GM18502 (cell line): ENCODE measurements around the gene P2RX1.

Experiments used
- ATAC-seq: cut with Tn5 transposase; IDR thresholded peaks from one replicate; pipeline ENCODE4 v1.9.1; 2021; ENCODE audit warnings: mild to moderate bottlenecking; ENCODE audit not compliant: unreplicated experiment, poor library complexity

Gene P2RX1

GRCh38 chr17:3926860-3927627, 10.8 kb upstream of the P2RX1 start:
- ATAC-seq = no peak

DNA sequence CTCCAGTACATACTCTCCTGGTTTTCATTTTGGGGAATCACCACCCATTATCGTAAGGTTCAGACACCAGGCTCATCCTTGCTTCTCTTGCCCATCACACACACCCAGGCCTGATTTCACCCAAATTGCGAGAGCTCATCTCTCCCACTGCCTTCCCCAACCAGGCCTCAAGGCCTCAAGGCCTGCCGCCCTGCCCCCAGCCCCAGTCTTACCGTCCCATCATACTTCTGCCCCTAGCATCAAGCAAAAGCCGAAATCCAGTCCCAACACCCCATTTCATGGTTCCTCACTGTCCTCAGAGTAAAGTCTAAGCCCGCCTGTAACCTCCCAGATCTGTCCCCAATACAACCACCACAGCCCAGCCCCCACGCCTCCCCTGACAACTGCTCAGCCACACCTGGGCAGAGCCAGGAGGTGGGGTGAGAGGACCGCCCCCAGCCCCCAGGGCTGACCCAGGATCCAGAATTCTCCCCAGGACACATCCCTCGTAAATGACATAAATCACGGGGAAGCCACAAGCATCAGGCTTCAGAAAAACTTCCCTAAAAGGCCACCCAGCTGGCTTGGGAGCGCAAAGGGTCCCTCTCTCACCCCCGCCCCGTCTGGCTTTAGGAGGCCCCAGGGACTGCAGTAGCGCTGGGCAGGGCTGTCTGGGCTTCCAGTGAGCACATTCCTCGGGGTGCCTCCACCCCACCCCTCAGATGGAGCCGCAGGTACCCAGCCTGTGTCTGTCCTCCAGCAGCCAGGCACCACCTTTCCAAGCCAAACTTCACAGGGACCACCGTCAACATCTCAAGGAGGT, 9.6 kb upstream of the P2RX1 start:
- no peak for ATAC-seq

DNA sequence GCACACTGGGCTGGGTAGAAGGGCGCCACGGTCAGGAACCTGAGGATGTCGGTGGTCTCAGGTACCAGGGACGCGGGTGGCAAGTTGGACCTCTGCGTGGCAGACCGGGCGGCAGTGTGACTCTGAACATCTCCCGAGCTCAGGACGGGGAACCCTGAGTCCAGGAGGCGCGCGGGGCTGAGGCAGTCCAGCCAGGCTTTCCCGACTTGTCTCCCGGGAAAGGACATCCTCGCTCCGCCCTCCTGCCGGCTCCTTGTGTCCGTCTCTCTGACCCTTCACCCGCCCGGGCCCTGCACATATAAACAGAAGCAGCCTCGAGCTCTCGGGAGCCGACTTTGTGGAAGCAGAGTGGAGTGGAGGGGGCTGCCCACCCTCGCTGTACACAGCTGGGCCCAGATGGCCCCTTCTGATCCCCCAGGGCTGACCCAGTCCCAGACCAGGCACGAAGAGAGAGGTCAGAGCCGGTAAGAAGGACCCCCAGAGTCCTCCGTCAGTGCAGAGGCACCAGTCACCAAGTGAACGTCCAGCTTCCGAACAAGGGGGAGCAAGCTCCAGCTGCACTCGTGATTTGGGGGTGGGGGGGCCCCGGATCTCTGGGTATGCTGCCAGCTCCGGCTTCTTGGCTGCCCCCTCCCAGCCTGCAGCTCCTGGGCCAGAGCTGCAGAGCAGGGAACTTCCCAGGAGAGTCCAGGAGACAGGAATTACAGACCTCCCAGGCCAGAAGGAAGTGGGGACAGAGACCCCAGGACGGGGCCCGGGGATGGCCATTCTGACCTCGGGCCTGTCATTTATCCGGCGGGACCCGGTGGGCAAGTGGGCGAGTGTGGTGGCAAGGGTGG, 8.5 kb upstream of the P2RX1 start:
- no peak for ATAC-seq

DNA sequence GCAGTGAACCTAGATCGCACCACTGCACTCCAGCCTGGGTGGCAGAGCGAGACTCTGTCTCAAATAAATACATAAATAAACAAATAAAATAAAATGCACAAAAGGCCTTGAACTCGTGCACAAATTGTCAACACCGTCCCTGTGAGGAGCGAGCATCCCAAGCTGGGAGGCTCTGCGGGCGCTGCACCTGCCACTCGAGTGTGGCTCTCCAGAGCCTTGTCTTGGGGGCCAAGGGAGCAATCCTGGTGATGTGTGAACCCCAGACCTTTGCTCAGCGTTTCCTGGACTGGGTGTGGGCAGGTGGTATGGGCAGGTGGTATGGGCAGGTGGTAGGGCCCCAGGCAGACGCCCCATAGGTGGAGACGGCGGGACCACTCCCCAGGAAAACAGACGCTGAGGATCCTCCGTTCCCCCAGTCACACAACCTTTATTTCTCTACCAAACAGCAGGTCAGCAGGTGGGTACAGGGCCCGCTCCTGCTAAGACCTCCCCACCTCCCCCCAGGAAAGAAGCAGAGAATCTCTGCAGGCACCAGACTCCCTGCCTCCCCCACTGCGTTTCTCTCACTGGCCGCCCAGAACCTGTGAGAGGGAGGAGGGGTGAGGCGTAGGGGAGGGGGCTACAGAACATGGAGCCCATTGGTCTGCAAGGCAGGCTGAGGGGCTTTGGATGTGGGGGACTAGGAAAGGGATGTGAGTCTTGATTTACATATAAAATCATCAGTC, 7.4 kb upstream of the P2RX1 start:
- no peak for ATAC-seq

DNA sequence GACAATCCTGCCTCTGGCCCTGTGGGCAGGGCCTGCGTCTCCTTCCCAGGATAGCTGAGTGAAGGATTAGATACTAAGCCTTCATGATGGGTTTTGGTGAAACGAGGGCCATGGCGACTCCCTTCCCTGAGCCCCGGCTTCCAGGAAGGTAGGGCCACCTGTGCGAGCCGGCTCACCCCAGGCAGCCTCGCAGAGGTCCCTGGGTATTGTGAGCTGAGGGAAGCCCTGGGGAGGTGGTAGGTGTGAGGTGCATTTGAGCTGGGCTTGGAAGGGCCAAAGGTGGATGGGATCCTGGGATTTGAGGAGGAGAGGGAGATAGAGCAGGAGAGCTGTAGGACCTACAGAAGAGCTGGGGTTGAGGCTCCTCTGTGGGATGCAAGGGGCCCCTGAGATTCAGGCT, 6.5 kb upstream of the P2RX1 start:
- ATAC-seq = no peak

DNA sequence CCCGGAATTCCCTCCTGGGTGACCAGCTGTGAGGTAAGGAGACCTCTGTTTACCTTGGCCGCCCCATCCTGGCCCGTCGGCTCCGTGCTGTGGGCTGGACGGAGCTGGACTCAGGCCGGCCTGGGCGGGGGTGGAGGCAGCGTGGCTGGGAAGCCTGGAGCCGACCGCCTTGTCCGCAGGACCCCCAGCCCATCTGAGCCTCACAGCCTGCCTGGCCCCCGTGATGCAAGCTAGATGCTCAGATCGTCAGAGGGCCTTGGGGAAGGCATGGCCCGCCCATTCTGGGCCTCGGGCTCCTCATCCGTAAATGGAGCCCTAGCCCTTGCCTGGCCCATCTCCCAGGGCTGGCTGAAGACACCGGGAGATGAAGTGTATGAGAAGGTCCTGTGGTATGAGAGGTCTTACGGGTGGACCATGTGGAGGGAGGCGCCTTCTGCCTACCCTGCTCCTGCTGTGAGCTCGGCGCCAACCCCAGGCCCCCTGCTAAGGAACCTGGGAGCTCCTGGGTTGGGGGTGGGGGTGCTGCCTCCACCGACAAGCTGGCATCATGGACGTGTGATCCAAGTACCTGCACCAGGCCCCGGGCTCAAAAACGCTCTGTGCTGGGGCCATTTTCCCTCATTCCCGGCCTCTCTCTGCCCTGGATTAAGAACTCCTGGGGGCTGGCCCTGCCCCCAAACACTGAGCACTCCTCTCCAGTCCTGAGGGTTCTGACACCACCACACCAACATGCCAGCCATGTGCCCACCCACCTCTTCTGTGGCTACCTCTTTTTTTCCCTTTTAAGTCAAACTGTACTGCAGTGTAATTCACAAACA, 5.4 kb upstream of the P2RX1 start:
- no peak for ATAC-seq

GRCh38 chr17:3921006-3921405, 4.7 kb upstream of the P2RX1 start:
- ATAC-seq = no peak

DNA sequence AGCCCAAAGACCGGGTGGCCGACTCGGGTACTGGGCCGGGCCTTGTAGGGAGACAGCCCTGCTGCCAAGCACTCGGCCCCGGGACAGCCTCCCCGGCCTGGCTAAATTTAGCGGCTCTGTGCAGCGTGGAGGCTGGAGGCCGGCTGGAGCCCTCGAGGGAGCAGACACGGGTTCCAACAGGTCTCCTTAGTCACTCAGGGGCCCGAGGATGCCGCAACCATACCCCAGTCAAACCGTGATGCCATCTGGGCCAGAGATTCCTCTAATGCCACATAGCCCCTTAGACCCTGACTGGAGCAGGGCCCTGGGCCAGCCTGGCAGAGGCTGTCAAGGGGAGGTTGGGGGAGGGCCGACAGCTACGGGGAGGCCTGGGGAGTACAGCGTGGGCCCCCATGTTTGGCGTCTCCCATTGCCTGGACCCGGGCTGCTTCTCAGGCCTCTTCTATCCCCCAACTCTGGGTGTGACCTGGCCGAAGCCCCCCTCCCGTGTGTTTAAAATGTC, 2.9 kb upstream of the P2RX1 start:
- ATAC-seq = no peak

DNA sequence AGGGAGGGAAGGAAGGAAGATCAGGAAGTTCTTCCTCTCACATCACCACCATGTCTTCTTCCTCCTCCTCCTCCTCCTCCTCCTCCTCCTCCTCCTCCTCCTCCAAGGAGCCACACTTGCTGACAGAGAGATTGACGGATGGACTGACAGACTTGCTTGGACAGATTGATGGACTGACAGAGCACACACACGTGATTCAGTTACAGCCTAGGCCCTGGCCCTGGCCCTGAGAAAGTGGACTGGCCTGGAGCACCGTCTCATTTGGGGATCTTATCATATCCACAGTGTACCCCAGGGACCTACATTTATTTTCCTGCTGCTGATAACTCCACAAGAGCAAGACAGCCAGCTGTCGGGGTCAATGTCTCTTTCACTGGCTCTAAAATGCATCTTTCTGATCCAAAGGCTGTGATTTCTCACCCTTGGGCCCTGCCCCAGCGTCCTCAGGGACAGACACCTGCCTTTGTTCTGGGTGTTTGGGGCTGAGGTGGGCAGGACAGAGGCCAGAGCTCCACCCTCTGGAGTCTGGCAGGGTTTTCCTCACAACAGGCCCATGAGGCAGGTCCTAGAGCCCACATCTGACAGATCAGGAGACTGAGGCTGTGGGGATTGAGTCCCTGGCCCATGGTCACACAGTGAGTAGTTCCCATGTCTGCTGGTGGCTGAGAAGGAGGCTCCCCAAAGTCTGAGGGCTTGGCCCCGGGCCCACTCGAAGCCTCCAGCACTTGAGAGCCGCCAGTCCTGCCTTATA, 2.3 kb upstream of the P2RX1 start:
- no peak for ATAC-seq

GRCh38 chr17:3917391-3917931, 1.2 kb upstream of the P2RX1 start:
- no peak for ATAC-seq

GRCh38 chr17:3916825-3917224, 560 bp upstream of the P2RX1 start:
- ATAC-seq = no peak

DNA sequence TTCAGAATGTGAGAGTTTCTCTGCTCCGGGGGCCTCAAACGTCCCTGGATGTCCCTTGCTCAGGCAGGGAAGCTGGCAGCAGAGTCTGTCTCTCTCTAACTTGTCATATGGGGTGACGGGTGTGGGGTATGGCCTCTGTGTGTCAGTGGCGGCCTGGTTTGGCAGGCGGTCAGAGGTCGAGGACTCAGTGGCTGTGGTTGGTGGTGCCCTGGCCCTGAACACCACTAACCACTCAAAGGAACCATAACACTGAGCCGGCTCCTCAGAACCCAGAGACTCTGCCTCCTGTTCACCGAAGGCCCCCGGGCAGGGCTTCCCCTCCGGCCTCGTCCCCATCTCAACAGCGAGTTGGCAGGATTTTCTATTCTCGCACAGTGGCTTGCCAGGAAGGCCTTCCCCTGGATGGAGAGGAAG, 677 bp downstream of the P2RX1 start:
- ATAC-seq = no peak

DNA sequence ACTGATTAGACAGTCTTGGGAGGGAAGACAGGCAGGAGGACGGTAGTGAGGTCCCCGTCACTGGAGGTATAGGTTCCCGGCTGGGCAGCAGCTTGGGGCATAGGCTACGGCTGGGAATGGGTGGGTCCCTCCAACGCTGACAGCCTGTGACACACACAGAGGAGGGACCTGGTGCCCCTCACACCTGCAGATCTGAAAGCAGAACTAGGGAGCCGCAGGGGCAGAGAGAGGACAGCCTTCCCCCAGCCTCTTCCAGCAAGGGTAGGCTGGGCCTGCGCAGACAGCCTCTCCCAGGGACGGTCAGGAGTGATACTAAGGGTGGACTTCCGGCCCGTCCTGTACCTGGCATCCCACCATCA, 2.0 kb downstream of the P2RX1 start:
- ATAC-seq = peak; percentile 52

DNA sequence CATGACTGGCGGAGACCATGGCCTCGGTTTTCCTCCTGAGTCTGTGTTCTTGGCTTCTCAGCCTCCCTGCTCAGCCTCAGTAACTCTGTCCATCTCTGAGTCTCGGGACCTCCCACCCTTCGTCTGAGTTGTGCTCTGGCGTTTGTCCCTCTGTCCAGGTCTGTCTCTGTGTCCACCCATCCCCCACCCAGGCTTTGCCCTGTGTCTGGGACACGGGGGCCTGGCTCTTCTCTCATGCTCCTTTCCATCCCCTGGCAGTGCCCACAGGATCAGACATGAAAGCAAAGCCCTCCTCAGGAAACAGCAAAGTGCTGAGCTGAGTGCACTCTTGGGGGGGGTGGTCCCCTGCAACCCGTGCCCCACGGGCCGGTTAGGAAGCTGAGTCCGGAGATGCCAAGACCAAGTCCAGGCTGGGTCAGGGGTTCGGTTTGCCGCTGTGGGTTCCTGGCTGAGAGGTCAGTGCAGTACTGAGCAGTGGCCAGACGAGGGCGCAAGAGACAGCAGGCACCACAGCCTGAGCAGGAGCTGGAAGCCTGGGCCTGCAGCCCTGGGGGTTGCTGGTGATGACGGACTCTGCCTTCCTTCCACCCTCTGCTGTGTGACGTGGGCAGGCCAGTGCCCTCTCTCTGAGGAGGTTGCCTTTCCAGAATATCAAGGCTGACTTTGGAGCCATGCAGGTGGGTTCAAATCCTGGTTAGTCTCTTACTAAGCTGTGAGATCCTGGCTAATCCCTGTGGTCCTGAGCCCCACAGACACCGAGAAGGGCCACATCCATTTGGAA, 2.5 kb downstream of the P2RX1 start:
- peak; percentile 58 for ATAC-seq

DNA sequence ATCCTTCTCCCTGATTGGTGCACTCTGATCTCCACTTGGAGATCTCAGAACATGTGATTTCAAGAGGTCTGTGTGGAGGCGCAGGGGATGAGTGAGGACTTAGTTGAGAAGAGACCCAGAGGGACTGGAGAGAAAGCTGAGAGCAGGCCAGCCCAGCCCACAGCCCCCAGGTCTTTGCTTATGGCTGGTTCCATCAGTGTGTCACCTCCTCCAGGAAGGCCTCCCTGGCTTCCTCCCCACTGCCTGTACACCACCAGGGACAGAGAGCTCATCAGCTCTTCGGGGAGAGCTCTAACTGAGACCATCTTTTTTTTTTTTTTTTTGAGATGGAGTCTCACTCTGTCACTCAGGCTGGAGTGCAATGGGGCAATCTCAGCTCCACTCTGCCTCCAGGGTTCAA, 3.4 kb downstream of the P2RX1 start:
- no peak for ATAC-seq

DNA sequence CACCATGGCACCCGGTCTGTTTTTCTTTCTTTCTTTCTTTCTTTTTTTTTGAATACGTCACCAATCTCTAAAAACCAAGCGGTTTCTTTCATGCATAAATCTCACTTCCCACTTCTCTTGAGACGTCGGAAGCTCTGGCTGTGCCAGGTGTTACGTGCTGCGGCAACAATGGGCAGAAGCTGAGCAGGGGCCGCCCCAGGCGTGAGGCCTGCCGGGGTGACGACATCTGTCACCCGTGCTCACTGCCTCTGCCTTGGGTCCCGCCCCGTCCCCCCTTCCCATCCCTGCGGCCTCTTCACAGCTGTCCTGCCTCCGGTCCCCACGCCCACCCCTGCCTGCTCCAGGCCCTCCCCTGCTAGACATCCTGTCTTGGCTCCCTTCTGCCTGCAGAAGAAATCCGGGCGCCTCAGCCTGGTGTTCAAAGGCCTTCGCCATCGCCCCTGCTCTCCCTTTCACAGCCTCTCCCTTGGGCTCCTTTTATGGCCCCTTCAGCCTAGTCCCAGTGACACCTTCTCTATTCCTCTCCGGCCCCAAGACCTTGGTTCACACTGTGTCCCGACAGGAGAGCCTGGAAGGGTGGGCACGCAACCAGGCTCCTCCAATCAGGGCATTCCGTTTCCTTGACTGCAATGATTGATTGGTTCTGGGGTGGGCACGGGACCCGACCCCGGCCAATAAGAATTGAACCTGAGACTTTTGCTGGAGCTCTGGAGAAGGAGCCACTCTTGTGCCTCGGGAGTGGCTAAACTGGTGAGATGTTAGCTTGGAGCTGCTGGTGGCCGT, 4.8 kb downstream of the P2RX1 start:
- peak; percentile 61 for ATAC-seq
